OCI-M2 (cell line): ENCODE data around the gene WAC.

Experiments used
- DNase-seq: peaks from one replicate; lab custom pipeline; 2025; ENCODE audit not compliant: unreplicated experiment; lab: John Stamatoyannopoulos, UW

Gene WAC

DNA sequence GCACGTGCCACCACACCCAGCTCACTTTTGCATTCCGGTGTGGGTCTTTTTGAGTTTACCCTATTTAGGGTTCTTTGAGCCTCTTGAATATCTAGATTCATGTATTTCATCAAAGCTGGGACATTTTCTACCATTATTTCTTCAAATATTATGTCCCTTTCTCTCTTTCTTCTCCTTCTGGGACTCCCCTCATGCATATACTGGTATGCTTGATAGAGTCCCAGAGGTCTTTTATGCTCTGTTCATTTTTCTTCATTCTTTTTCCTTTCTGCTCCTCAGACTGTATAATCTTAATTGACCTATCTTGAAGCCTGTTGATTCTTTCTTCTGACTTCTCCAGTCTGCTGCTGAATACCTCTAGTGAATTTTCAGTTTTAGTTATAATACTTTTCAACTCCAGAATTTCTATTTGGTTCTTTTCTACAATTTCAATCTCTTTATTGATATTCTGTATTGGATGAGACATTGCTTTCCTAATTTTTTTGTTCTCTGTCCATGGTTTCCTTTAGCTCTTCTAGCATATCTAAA, 9.1 kb upstream of the WAC start:
- no peak for DNase-seq

DNA sequence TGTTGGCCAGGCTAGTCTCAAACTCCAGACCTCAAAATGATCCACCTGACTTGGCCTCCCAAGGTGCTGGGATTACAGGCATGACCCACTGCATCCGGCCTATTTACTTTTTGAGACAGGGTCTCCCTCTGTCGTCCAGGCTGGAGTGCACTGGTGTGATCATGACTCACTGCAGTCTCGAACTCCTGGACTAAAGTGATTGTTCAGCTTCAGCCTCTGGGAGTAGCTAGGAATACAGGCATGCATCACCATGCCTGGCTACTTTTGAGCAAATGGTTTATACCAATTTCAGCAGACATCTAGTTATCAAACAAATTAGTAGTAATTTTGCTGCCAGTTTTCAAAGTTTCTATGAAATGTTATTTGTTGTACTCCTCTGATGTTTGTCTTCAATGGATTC, 2.2 kb upstream of the WAC start:
- DNase-seq, result no peak

DNA sequence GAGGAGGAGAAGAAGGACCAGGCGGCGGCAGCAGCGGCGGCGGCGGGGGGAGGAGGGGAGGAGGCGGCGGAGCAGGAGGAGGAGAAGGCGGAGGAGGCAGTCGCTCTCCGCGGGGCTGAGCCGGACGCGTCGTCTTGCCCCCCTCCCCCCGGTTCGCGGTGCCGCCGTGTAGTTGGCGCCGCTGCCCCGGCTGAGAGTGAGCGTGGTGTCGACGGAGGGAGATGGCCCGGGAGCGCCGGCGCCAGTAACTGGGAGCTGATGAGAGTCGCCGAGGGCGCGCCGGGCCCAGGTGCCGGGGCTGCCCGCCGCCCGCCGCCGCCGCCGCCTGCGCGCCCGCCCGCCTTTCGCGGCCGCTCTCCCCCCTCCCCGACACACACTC, 257 bp downstream of the WAC start:
- DNase-seq, result no peak

DNA sequence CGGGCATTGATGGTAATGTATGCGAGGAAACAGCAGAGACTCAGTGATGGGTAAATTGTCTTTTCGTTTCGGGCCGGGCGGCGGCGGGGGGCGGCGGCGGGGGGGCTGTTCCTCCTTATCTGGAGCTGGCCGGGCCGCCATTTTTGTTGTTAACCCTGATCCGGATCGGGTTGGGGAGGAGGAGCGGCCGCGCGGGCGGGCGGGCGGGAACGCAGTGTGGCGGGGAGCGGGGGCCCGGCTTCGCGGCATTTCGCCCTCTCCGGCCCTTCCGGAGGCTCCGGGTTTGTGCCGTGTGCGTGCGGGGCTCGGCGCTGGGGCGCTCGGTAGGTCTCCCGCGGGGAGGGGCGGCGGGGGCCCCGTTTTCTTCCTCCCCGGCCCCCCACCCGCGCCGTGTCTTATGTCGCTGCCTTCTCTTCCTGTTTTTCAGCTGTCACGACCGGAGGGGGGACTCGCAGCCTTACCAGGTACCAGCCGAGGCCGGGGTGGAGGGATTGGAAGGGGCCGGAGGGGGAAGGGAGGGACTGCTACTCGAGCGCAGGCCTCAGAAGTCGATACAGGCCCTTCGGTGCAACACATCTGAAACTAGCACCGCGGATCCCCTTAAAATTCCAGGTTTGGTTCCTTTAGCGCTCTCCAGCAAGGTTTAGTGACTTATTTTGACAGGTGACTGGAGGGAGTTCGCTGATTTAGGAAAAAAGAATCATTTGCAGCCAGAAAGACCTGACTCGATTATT, 820 bp downstream of the WAC start:
- no peak for DNase-seq

DNA sequence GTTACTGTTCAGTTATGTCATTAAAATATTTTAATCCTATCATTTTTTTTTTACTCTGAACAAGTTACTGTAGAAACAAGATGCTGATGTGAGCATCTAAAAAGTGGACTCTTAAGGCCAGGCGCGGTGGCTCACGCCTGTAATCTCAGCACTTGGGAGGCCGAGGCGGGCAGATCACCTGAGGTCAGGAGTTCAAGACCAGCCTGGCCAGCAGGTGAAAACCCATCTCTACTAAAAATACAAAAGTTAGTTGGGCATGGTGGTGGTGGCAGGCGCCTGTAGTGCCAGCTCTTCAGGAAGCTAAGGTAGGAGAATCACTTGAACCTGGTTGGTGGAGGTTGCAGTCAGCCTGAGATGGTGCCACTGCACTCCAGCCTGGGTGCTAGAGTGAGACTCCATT, 2.9 kb downstream of the WAC start:
- DNase-seq, result no peak

DNA sequence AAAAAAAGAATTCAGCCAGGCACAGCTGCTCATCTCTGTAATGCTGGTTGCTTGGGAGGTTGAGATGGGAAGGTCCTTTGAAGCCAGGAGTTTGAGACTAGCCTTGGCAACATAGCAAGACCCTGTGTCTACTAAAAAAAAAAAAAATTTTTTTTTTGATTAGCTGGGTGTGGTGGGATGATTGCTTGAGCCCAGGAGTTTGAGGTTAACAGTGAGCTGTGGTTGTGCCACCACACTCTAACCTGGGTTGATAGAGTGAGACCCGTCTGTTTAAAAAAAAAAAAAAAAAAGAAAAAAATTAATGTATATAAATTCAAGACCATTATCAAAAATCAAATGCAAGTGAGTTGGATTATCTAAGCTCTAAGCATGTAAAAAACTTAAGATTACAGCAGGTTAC, 5.7 kb downstream of the WAC start:
- DNase-seq, result no peak

DNA sequence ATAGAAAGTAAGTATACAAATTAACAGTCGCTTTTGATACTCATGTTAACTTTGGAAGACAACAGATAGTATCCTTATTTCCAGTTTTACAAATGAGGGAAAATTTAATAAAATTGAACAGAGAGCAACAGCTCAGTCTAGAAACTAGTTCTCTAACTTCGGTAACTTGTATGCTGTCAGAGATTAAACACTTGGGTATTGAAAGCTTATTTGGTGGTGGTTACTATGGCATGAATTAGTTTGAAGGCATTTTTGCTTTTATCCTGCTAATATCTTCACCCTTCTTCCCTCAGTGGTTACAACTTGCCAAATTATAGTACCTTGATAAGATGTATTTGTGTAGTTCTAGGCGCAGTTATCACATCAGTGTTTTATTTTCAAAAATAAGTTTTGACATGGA, 7.2 kb downstream of the WAC start:
- no peak for DNase-seq

DNA sequence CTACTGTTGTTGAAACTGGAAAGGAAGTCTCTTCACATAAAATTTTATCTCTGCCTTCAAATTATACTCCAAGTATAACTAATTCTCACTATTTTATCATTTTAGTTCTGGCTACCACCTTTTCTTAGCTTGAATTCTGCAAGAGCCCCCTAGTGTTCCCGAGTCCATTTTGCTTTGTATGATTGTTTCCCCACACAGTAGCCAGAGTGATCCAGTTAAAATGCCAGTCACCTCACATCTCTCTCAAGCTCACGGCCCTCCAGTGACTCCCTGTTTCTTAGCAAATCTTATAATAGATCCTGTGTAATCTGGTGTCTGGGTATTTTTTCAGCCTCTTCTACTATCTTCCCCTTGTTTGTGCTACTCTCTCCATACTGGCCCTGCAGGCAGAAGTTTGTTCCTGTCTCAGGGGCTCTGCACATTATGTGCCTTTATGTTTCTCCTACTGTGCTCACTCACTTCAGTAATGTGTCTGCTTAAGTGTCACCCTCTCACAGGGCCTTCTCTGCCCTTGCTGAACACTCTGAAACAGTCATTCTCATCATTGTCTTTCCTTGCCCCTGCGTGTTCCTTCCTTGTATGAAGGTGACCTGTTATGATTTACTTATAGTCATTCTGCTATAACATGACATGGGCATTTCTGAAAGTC, 8.9 kb downstream of the WAC start:
- DNase-seq, result no peak

DNA sequence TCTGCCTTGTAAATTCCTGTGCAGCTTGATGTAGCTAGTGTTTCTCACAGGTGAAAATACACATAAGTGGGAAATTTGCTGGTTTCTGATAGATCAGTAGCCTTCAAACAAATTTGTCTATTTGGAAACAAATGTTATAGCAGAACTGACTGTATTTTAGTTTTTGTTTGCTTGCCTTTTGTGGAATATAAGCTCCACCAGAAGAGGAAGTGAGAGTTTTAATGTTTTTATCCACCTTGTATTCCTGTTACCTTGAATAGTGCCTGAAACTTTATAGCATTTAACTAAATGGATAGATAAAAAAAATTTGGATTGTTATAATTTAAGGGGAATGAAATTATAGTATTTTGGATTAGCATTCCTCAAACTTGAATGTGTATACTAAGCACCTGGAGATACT, 9.8 kb downstream of the WAC start:
- no peak for DNase-seq

DNA sequence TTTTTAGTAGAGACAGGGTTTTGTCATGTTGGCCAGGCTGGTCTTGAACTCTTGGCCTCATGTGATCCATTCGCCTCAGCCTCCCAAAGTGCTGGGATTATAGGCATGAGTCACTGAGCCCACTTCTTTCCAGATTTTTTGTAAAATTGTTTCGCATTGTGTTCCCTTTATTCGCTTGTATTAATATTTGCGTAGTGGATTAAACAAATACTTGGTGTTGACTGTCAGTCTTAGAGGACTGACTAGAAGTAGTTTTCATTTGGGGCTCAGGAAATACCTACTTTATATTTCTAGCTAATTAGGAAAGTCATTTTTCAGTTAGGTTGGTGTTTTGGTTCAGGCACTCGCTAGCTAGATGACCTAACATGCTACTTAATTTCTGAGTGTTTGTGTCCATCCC, 11.1 kb downstream of the WAC start:
- no peak for DNase-seq

DNA sequence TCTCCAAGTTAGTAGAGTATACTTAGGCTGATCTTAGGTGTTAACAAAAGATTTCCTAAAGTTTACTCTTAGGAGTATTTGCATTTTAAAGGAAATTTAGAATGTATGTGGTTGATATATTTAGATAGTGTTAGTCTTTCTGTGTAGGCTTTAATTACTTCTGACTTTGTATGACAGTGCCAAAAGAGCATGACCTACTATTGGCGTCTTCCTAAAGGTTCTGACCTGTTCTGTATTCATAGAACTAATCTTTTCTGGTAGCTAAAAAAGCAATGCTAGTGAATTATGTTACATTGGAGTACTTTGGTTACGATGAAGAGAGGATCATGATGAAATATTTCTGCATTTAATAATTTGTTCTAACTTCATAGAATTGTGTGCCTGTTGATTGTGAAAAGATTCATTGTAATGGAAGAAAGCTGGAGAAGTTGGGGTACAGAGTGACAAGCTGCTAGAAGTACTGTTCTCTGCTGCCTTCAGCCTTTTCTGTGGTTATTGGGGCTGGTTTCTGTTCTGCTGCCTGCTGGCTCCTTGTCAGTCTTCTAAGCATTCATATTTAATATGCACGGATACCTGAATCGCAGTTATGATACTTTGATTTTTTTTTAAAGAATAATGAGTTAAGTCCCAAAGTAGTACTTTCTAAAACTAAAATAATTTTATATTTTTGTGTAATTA, 13.2 kb downstream of the WAC start:
- no peak for DNase-seq

DNA sequence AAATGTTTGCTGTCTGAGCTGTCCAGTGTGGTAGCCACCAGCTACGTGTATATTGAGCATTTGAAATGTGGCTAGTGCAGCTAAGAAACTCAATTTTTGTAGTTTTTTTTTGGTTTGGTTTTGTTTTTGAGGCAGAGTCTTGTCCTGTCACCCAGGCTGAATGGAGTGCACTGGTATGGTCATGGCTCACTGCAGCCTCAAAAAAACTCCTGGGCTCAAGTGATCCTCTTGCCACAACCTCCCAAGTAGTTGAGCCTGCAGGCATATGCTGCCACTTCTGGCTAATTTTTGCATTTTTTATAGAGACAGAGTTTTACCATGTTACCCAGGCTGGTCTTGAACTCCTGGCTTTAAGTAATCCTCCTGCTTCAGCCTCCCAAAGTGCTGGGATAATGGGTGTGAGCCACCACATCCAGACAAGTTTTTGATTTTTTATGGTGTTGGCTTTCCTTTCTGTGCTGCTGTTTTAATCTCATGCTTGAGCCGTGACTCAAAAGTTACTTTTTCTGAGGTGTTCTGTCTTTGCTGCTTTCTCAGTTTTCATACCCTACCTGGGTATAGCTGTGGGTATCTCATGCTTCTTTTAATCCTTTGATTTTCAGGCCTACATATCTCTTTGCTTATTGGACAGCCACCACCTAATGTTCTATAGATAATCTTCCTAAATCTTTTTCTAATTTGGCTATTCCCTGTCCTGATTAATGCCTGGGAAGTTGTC, 16.0 kb downstream of the WAC start:
- no peak for DNase-seq

DNA sequence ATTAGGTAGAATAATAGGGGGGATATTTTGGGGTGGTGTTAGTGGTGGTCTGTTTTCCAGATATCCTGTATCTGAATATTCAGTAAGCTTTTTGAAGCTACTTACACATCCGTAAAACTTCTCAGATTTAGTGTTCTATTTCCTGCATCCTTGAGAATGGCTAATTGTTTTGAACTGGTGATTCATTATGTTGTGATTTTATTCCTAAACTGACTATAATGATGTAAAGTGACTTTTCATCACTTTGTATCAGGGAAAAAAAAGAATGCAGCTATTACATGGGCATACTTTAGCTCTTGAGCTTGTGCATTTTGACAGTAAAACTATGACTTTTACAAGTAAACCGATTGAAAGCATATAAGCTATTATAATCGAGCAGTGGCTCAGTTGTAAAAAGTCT, 18.2 kb downstream of the WAC start:
- DNase-seq, result no peak

DNA sequence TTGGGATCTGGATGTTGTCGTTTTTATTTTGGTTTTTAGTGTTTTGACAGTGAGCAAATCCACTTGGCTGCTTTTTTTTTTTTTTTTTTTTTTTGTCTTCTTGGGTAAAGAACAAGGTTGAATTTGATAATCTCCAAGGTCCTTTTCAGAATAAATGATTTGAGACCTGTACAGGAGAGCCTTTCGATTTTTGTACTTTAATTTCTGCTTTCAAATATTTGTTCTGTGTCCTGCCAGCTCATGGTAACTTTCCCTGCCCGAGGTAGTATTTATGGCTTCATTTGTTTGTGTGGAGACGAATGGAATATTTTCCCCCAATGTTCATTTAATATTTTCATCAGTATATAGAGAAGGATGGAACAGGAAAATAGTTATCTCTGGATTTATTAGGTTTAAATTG, 19.9 kb downstream of the WAC start:
- no peak for DNase-seq

DNA sequence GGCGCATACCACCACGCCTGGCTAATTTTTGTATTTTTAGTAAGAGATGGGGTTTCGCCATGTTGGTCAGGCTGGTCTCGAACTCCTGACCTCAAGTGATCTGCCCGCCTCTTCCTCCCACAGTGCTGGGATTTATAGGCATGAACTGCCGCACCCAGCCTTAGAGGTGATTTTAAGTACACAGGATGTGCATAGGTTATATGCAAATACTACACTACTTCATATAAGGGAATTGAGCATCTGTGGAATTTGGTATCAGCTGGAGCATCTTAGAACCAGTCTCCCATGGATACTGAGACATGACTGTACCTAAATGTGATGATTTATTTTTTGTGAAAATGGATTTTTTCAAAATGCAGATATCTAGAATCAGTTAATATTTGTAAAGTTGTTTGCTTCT, 21.1 kb downstream of the WAC start:
- DNase-seq, result no peak

DNA sequence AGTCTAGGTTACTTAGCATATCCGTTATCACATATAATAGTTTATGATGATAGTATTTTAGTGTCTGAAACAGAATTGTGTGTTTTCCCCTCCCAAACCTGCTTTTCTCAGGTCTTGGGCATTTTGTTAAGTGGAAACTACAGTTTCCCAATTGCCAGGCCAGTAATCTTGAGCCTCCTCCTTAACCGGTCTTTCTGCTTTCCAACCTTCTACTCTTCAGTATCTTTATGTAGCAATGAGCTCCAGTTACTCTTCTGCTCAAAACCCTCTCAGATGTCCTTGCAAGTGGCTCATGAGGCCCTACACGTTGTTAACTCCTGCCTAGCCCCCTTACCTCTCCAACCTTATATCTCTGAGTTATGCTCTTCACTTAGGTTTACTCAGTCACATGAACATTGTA, 22.0 kb downstream of the WAC start:
- no peak for DNase-seq

DNA sequence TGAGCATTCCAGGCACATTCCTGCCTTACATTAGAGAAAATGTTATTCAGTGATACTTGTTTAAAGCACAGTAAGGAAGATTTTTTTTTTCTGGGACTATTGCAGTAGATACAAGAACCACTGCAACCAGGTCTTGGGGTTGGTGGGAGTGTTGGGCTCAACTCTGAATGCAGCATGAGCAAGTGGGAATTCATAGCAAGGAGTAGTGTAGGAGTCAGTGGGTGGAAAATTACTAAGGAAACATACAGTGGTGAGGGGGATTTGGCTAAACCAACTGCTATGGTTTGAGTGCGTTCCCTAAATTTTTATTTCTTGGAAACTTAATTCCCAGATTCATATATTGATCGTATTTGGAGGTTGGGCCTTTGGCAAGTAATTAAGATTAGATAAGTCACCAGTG, 22.4 kb downstream of the WAC start:
- no peak for DNase-seq

DNA sequence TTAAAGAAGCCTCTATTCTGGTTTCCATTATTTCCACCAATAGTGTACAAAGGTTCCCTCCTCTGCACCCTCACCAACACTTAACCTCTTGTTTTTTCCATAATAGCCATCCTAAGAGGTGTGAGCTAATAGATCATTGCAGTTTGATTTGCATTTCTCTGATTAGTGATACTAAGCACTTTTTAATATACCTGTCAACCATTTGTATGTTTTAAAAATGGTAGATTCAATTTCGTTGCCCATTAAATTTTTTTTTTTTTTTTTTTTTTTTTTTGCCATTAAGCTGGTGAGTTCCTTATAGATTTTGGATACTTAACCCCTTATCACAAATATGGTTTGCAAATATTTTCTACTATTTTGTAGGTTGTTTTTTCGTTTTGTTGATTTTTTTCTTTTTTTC, 23.2 kb downstream of the WAC start:
- no peak for DNase-seq

DNA sequence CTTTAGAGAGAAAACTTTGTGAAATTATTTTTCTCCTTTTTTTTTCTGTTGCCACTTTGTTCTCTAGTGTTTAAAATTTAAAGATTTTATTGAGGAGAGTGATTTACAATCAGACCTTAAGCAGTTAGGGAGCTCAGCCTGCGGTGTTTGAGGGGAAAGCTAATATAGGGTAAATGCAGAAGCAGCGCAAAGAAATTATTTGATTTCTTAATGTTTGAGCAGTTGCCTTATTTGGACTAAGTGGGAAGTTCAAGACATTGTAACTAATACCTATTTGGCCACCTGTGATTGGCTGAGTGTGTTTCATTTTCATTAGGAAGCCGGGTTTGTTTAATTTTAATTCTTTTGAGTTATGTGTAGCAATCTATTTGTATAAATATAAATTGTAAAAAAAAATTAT, 25.3 kb downstream of the WAC start:
- DNase-seq, result no peak

DNA sequence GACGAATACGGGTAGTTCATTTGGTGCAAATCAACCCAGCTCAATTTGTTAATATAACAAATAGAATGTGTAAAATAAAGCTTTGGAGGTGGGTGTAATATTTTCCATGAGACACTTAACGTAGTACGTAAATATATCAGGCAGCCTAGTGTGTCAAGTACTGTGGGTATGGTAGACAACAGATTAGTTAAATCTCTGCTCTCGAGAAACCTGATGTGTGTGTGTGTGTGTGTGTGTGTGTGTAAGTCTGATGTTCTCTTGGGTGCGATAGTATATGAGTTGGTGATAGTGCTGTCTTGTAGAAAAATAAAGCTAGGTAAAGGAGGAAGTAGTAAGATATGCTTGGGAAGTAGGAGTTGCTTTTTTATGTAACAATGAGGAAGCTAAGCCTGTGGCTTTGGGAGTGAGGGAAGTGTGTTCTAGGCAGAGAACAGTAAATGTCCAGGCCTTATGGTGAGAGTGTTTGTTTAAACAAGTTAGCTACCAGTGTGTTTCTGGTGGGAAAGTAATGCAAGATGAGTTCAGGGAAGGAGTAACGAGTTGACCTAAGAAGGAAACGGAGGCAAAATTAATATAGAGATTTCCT, 26.1 kb downstream of the WAC start:
- no peak for DNase-seq

DNA sequence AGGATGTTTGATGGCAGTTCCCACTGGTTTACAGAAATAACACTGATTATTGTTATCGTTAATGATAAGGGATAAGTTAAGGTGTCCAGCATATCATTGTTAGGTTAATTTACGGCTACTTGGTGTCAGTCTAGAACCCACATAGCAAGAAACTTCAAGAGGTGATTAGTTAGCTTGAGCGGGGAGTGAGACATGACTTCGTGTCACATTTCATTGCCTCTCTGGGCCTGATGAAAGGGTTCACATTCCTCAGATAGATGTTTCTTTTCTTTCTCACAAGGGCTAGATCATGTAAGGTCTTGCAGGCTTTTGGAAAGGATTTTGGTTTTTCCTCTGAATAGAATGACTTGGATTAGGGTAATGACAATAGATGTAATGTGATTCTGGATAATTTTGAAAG, 26.7 kb downstream of the WAC start:
- no peak for DNase-seq
